RWPE2 (cell line): ENCODE data around the gene GP1BA.

Experiments used
- ATAC-seq: fragments of 200-7000 bp; cut with Tn5 transposase; 3 replicates; pipeline ENCODE4 v1.9.1; 2021; ENCODE audit warnings: low read depth
- DNase-seq: peaks from one replicate; pipeline ENCODE4 v3.0.0-alpha.2; 2020; ENCODE audit warnings: low spot score
- H3K27ac ChIP-seq: fragments of 450-650 bp; 2 replicates; pipeline ENCODE4 v1.5.1; 2017; ENCODE audit warnings: mild to moderate bottlenecking; ENCODE audit not compliant: poor library complexity, severe bottlenecking
- H3K27me3 ChIP-seq: fragments of 250-450 bp; sonication (Bioruptor Pico); 2 replicates; pipeline ENCODE4 v1.5.1; 2021; ENCODE audit warnings: mild to moderate bottlenecking, moderate library complexity; ENCODE audit not compliant: insufficient read depth, poor library complexity, severe bottlenecking
- H3K36me3 ChIP-seq: fragments of 250-450 bp; sonication (Bioruptor Pico); 2 replicates; pipeline ENCODE4 v1.5.1; 2020; ENCODE audit warnings: low read depth, mild to moderate bottlenecking, moderate library complexity
- H3K4me1 ChIP-seq: fragments of 250-450 bp; sonication (Bioruptor Pico); 2 replicates; pipeline ENCODE4 v1.5.1; 2021; ENCODE audit warnings: mild to moderate bottlenecking, moderate library complexity; ENCODE audit not compliant: insufficient read depth, poor library complexity, severe bottlenecking
- H3K4me3 ChIP-seq: fragments of 250-450 bp; sonication (Bioruptor Pico); 2 replicates; pipeline ENCODE4 v1.5.1; 2021; ENCODE audit warnings: mild to moderate bottlenecking, moderate library complexity; ENCODE audit not compliant: severe bottlenecking
- H3K9me3 ChIP-seq: fragments of 250-450 bp; sonication (Bioruptor Pico); 2 replicates; pipeline ENCODE4 v1.5.1; 2021; ENCODE audit warnings: mild to moderate bottlenecking, moderate library complexity; ENCODE audit not compliant: severe bottlenecking
- TF ChIP-seq, protein P1 (sequence below): fragments of 450-650 bp; IDR thresholded peaks from one replicate; pipeline ENCODE4 v1.5.1; 2017; ENCODE audit warnings: mild to moderate bottlenecking, moderate library complexity; ENCODE audit not compliant: poor library complexity, severe bottlenecking

GP1BA gene

DNA sequence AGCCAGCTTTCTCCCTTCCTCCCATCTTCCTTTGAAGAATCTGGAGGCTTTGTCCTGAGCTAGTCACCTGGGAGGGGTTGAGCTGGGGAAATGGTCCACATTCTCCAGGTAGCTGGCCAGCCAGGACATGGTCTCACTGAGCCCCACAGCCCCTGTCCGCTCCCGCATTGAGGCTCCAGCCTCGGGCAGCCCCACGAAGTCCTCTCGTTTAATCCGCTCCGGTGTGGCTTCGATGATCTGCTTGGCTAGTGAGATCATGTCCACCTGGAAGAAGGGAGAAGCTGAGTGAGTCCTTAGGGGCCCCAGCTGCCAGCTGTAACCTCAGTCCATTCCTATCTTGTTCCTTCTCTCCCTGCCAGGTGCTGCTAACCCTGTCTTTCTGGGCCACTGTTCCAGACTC lies 38.2 kb downstream of the GP1BA start:
- TF ChIP-seq, protein P1, sequence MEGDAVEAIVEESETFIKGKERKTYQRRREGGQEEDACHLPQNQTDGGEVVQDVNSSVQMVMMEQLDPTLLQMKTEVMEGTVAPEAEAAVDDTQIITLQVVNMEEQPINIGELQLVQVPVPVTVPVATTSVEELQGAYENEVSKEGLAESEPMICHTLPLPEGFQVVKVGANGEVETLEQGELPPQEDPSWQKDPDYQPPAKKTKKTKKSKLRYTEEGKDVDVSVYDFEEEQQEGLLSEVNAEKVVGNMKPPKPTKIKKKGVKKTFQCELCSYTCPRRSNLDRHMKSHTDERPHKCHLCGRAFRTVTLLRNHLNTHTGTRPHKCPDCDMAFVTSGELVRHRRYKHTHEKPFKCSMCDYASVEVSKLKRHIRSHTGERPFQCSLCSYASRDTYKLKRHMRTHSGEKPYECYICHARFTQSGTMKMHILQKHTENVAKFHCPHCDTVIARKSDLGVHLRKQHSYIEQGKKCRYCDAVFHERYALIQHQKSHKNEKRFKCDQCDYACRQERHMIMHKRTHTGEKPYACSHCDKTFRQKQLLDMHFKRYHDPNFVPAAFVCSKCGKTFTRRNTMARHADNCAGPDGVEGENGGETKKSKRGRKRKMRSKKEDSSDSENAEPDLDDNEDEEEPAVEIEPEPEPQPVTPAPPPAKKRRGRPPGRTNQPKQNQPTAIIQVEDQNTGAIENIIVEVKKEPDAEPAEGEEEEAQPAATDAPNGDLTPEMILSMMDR = no peak
- DNase-seq = no peak
- Histone ChIP-seq H3K27ac (peak overlapping the region; percentile 90), H3K4me1 (peaks cover 12% of the 10 kb centered on the region), H3K36me3 (peaks cover 41% of the 10 kb centered on the region), H3K4me3 (no peak overlapping the region), H3K27me3 (no peaks in the 10 kb centered on the region), H3K9me3 (no peaks in the 10 kb centered on the region)
- ATAC-seq = no peak

DNA sequence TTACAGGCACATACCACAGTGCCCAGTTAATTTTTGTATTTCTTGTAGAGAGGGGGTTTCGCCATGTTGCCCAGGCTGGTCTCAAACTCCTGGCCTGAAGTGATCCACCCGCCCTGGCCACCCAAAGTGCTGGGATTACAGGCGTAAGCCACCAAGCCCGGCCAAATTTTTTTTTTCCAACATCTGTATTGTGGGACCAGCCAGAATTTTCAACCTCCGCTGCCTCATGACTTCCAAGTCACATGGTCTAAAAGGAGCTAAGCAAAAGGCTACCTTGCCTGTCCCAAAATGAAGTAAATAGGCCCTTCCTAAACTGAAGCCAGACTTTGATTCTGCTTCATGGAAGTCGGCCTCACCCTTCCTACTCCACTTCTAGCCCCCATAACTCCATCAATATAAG lies 39.7 kb downstream of the GP1BA start:
- TF ChIP-seq, protein P1 = no peak
- Histone ChIP-seq H3K9me3 (no peaks in the 10 kb centered on the region), H3K27me3 (no peaks in the 10 kb centered on the region), H3K36me3 (peaks cover 37% of the 10 kb centered on the region), H3K27ac (no peak overlapping the region), H3K4me1 (peaks cover 5% of the 10 kb centered on the region), H3K4me3 (no peak overlapping the region)
- DNase-seq (no peak), ATAC-seq (no peak)

DNA sequence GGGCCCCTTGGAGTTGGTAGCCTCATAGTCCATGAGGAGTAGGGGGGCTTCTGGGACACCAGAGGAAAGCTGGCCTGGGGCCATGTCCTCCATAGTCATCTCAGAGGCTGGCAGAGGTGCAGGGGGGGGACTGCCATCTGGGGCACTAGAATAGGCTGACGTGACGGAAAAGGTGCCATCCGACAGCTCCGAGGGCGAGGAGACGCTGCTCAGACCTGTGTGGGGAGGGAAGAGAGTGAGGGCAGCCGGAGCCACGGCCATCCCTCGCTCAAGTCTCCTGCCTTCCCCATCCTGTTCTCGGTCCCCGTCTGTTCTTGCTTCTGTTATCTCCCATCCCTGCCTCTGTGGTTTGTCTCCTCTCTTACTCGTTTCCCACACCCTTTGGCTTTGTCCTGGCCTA lies 40.2 kb downstream of the GP1BA start:
- Histone ChIP-seq H3K27ac (no peak overlapping the region), H3K4me1 (peaks cover 5% of the 10 kb centered on the region), H3K36me3 (peaks cover 41% of the 10 kb centered on the region), H3K9me3 (no peaks in the 10 kb centered on the region), H3K4me3 (no peak overlapping the region), H3K27me3 (no peaks in the 10 kb centered on the region)
- ATAC-seq (no peak), DNase-seq (no peak)
- TF ChIP-seq, protein P1 = no peak

DNA sequence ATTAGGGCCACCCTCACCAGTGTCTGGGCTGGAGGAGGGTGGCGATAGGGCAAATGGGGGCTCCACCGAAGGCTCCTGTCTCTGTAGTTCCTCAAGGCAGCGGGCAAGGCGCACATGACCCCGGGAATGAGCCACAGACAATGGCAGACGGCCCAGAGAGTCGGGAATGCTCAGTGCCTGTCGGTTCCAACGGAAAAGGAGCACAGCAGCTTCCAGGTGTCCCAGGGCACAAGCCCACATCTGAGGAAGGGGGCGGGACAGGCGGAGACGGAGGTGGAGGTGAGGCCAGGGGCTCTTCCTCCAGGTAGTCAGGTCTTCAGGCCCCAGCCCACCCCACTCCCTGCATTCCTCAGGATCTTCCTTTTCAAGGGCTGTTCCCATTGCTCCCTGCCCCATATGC lies 40.7 kb downstream of the GP1BA start:
- TF ChIP-seq, protein P1 = no peak
- H3K36me3 ChIP-seq = peaks cover 45% of the 10 kb centered on the region
- H3K4me3 ChIP-seq = no peak overlapping the region
- no peaks in the 10 kb centered on the region for H3K27me3 ChIP-seq
- DNase-seq (no peak), ATAC-seq (no peak)
- no peaks in the 10 kb centered on the region for H3K9me3 ChIP-seq
- H3K27ac ChIP-seq = no peak overlapping the region
- H3K4me1 ChIP-seq = peaks cover 5% of the 10 kb centered on the region

DNA sequence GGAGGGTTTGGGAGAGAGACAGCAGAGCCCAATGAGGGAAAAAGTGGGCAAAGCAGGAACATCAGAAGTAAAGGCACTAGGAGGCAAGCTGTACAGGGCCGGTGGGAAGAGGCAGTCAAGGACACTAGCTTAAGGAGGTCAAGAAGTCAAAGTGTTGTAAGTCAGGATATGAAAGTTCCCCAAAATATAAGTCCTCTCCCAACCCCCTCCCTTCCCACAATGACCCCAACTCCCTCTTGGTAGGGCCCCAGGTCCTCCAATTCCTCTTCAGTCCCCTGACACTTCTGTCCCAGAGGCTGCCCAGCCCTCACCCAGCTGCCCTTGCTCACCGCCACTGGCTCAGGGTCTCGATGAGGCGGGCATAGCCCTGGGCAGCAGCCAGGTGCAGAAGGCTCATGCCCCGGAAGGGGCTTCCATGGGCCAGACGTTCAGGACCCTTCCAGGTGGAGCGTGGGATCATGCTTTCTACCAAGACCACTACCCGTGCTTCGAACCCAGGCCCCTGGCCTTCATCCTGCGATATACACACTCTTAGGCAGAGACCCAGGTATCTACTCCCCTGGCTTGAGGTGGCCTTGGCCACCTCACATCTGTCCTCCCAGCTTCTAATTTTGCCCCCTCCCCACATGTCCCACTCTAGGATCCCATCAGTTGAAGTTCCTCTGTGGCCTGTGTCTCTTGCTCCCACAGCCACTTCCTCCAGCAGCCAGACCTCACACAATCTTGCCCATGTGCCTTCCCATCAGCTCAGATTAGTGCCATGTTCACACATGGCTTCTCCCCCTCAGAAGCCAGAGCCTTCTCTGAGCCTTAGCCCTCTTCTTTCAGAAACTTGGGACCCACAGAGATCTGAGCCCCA lies 41.4 kb downstream of the GP1BA start:
- no peaks in the 10 kb centered on the region for H3K27me3 ChIP-seq
- DNase-seq (no peak), ATAC-seq (no peak)
- no peak overlapping the region for H3K27ac ChIP-seq
- peaks cover 5% of the 10 kb centered on the region for H3K4me1 ChIP-seq
- TF ChIP-seq, protein P1 = no peak
- no peaks in the 10 kb centered on the region for H3K9me3 ChIP-seq
- no peak overlapping the region for H3K4me3 ChIP-seq
- peaks cover 53% of the 10 kb centered on the region for H3K36me3 ChIP-seq
